K562 (cell line): ENCODE data around the gene ABCA7. TPM values are rescaled to one million over a fixed set of nuclear protein-coding genes. Genes with fewer than 3 reads are reported as not detected.
A peak's percentile ranks its signal among the peaks of the same experiment; 100 is the strongest.

Source experiments
- ETV1 ChIP-seq: fragments of 450-650 bp; conservative IDR thresholded peaks from 2 replicates; pipeline ENCODE4 v1.6.1; 2016; ENCODE audit warnings: missing genetic modification characterization, control low read depth, low read depth, missing compliant biosample characterization
- FOXA3 ChIP-seq, 2 experiments: fragments of 450-650 bp in 1 of 2; sonication (generic) in 1 of 2; formaldehyde crosslinking; IDR thresholded peaks in 1 of 2; conservative IDR thresholded peaks in 1 of 2; 2 replicates each; pipeline versions ENCODE4 v1.4.0 to v1.8.0; 2020 to 2022; ENCODE audit warnings: mild to moderate bottlenecking in 2 of 2, missing genetic modification reagents in 1 of 2
- HDAC2 ChIP-seq: fragments of 450-650 bp; IDR thresholded peaks from 2 replicates; pipeline ENCODE4 v1.6.1; 2016; ENCODE audit warnings: mild to moderate bottlenecking
- HDAC8 ChIP-seq: fragments of 450-650 bp; IDR thresholded peaks from 2 replicates; pipeline ENCODE4 v1.6.1; 2016; ENCODE audit warnings: mild to moderate bottlenecking, missing genetic modification characterization, moderate library complexity, missing compliant biosample characterization
- KDM4B ChIP-seq, 2 experiments: fragments of 450-650 bp in 1 of 2; sonication (generic) in 1 of 2; IDR thresholded peaks; 2 replicates each; pipeline ENCODE4 v1.6.1; 2016 to 2017; ENCODE audit warnings: borderline replicate concordance in 2 of 2, antibody characterized with exemption in 1 of 2, low read depth in 1 of 2, mild to moderate bottlenecking in 1 of 2
- MCM7 ChIP-seq, 2 experiments: fragments of 450-650 bp; IDR thresholded peaks; 2 replicates each; pipeline ENCODE4 v1.6.1; 2016 to 2018
- RBM22 ChIP-seq: fragments of 200-400 bp; formaldehyde crosslinking; IDR thresholded peaks from 2 replicates; pipeline ENCODE4 v1.6.1; 2018; ENCODE audit warnings: low read length, low read depth; ENCODE audit not compliant: poor library complexity, severe bottlenecking
- REST ChIP-seq, 2 experiments: fragments of 450-650 bp; formaldehyde crosslinking in 1 of 2; IDR thresholded peaks; 2 replicates each; pipeline versions ENCODE4 v1.4.0 to v1.6.1; 2014 to 2020; ENCODE audit warnings: mild to moderate bottlenecking in 2 of 2, borderline replicate concordance in 1 of 2, low read depth in 1 of 2
- RFX1 ChIP-seq: fragments of 450-650 bp; IDR thresholded peaks from 2 replicates; pipeline ENCODE4 v1.6.1; 2016; ENCODE audit warnings: mild to moderate bottlenecking, moderate library complexity
- TRIM25 ChIP-seq: fragments of 450-650 bp; IDR thresholded peaks from 2 replicates; pipeline ENCODE4 v1.7.0; 2016; ENCODE audit warnings: borderline replicate concordance
- ZBTB49 ChIP-seq: sonication (generic); formaldehyde crosslinking; IDR thresholded peaks from 2 replicates; pipeline ENCODE4 v1.8.0; 2022; ENCODE audit warnings: missing genetic modification reagents, mild to moderate bottlenecking, borderline replicate concordance
- ZFP91 ChIP-seq: sonication (generic); formaldehyde crosslinking; IDR thresholded peaks from 2 replicates; pipeline ENCODE4 v1.8.0; 2022; ENCODE audit warnings: mild to moderate bottlenecking, missing genetic modification reagents
- polyA plus RNA-seq, 8 experiments: library from polyadenylated mRNA; depleted of rRNA in 4 of 8; stranded (reverse) in 5 of 8; unstranded in 3 of 8; fragments of >200 nt; fragmentation: Nextera tagmentation in 2 of 8; fragmentation: Illumina TruSeq in 1 of 8; extraction: Ambion mirVana in 2 of 8; extraction: Trizol in 1 of 8; gene quantifications; 2 replicates each; pipeline versions ENCODE4 v1.2.1 to v1.2.3, GENCODE V29; 2011 to 2014; ENCODE audit warnings: inconsistent platforms in 1 of 8, missing spikeins in 1 of 8
- total RNA-seq, 7 experiments: library from RNA; depleted of rRNA in 6 of 7; stranded (reverse); fragments of >200 nt in 6 of 7; fragmentation: Illumina TruSeq in 2 of 7; extraction: Trizol in 2 of 7; gene quantifications; 2 replicates each; pipeline versions ENCODE4 v1.2.1 to v1.2.3, GENCODE V29; 2011 to 2021; ENCODE audit warnings: low replicate concordance in 1 of 7

ABCA7 gene
- total and polyA plus RNA-seq, 9 of the 15 experiments (the other 6 are each of a cell fraction or from before 2014, with no cell fraction given), result 2.3 to 96.1 (median 31.2) TPM

GRCh38 chr19:1112268-1113029 lies 72.5 kb downstream of the ABCA7 start (continued):
- TF ChIP-seq ZFP91 (CRISPR knock-in tag) (no peak), MCM7 (IDR thresholded peaks at IDR 0.05) (no peak), FOXA3 (CRISPR knock-in tag; conservative IDR thresholded peaks at IDR 0.05 in 1 of 2, IDR thresholded peaks at IDR 0.05 in 1 of 2) (0 out of 4 replicates have a peak, but pooled peaks of 1 of the 2 experiments have one; percentile 15), TRIM25 (no peak), RBM22 (peak; percentile 77), KDM4B (IDR thresholded peaks at IDR 0.05; ENCODE audit: borderline replicate concordance in 2 of 2, low read depth in 1 of 2) (no peak), ZBTB49 (CRISPR knock-in tag) (no peak), HDAC2 (no peak), HDAC8 (tag) (no peak), ETV1 (tag) (no peak), REST (IDR thresholded peaks at IDR 0.05; ENCODE audit: borderline replicate concordance) (no peak), REST (CRISPR knock-in tag; IDR thresholded peaks at IDR 0.05; ENCODE audit: low read depth) (no peak), RFX1 (no peak)
